GM19193 (cell line): ENCODE data around the gene MAGEA3.
"Not testable (repeated sequence)": the region's sequence is repeated elsewhere in the genome, so short reads cannot be mapped to it uniquely, and the experiment has no call there.

Experiments
- POLR2A ChIP-seq: IDR thresholded peaks from 4 replicates; pipeline ENCODE4 v1.6.1; 2011; ENCODE audit not compliant: insufficient read depth, insufficient read length; ENCODE audit errors: extremely low read depth

MAGEA3 gene, protein sequence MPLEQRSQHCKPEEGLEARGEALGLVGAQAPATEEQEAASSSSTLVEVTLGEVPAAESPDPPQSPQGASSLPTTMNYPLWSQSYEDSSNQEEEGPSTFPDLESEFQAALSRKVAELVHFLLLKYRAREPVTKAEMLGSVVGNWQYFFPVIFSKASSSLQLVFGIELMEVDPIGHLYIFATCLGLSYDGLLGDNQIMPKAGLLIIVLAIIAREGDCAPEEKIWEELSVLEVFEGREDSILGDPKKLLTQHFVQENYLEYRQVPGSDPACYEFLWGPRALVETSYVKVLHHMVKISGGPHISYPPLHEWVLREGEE

DNA sequence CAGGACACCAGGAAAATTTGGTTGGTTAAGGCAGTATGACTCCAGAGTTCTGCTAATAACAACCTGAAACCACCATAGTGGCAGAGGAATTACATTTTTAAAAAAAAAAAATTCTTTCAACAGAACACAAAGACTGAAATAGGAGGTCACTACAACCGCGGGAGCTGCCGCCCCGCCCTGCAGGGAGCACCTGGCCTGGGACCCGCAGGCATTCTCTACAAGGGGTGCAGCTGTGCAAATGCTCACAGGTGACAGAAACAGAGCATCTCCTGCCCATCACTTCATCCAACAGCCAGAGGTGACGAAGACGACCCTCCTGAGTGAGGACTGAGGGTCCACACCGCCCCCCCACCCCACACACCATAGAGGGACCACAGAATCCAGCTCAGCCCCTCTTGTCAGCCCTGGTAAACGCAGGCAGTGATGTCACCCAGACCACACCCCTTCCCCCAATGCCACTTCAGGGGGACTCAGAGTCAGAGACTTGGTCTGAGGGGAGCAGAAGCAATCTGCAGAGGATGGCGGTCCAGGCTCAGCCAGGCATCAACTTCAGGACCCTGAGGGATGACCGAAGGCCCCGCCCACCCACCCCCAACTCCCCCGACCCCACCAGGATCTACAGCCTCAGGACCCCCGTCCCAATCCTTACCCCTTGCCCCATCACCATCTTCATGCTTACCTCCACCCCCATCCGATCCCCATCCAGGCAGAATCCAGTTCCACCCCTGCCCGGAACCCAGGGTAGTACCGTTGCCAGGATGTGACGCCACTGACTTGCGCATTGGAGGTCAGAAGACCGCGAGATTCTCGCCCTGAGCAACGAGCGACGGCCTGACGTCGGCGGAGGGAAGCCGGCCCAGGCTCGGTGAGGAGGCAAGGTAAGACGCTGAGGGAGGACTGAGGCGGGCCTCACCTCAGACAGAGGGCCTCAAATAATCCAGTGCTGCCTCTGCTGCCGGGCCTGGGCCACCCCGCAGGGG is at the start of gene MAGEA3:
MAGEA3 (plus strand) TSS at position 843 of the 980 bp plus-strand sequence. CDS start 2,039 bp downstream, outside the sequence.
- not testable (repeated sequence) for TF ChIP-seq POLR2A

DNA sequence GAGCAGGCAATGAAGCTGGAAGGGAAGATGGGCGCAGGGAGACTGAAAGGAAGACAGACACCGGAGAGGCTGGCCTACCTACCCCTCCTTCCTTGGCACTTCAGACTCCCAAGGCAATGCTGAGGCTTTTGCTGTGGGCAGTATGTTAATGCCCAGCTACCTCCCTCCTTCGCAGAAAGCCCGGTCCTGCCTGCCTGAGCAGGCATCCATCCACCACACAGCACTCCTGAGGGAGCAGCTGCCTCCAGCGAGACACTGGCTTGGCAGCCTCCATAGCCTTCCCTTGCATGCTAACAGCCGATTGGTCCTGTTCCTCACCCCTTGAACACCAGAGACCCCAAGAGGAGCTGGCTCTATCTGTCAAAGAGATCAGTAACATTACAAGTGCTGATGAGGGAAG is 46.5 kb upstream of the MAGEA3 start:
- no peak for TF ChIP-seq POLR2A

DNA sequence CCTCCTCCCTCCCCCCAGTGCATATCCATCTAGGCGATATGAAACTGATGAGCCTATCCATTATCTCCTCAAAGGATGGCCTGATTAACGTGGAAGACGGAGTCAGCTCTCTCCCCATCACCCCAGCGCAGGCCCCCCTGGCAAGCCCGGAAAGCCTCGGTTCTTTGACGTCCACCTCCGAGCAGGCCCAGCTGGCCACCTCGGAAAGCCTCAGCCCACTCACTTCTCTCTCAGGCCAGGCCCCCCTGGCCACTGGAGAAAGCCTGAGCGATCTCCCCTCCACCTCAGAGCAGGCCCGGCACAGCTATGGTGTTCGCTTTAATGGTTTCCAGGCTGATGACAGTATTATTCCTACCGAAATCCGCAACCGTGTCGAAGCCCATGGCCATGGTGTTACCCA is 46.1 kb upstream of the MAGEA3 start:
- no peak for TF ChIP-seq POLR2A

DNA sequence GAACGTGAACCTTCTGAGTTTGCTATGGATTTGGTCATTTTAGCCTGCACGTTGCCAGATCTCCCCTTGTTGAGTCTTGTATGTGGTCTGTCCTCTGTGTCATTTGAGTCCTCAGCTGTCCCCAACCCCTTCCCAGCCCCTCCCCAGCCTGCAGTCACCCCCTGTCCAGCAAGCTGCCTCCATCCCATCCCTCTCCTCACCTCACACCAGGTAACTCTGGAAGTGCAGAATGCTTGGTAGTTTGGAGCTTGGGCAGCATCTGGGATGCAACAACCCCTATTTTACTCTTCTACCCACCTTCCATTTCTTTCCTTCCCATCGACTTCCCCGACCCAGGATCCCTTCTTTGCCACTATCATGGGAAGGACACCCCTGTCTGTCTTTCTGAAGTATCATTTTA is 42.5 kb upstream of the MAGEA3 start:
- no peak for TF ChIP-seq POLR2A

DNA sequence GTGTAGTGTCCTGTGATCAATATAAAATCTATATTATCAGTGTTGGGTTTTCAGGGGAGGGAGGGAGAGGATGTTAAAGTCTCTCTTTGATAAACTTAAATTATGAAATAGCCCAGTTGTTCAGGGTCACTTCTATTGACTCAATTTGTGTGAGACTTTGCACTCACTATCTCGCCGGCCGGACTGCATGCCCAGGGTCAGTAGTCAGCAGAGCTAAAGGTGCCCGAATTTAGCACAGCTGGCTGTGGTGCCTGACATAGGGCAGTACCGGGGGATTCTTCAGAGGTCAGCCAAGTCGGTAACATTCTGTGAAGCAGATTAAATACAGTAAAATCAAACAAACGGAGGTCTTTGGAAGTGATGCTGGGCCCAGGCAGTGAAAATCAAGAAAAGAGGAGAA is 41.7 kb upstream of the MAGEA3 start:
- TF ChIP-seq POLR2A = no peak

DNA sequence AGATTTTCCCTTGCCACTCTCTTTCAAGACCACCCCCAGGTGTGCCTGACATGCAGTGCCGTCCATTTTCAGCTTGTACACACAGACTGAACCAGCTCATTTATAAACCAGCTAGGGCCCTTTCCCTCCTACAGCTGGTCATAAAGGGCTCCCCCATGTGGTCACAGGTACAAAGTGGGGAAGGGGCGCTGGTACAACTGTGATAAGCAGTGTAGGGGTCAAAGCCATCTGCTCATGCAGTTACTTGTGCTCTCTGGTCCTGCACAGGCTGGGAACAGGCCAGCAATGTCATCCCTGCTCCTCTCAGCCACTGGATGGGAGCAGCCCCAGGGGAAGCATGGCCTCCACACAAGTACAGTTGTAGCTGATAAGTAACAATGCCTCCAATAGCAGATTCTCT is 40.3 kb upstream of the MAGEA3 start:
- no peak for TF ChIP-seq POLR2A

DNA sequence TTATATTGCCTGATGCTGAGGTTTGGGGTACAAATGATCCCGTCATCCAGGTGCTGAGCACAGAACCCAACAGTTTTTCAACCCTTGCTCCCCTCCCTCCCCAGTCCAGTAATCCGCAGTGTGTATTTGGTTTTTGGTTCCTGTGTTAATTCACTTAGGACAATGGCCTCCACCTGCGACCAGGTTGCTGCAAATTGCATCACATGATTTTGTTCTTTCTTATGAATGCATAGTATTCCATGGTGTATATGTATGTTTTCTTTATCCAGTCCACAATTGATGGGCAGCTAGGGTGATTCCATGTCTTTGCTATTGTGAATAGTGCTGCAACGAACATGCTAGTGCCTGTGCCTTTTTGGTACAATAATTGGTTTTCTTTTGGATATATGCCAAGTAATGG is 35.5 kb upstream of the MAGEA3 start:
- TF ChIP-seq POLR2A = no peak

DNA sequence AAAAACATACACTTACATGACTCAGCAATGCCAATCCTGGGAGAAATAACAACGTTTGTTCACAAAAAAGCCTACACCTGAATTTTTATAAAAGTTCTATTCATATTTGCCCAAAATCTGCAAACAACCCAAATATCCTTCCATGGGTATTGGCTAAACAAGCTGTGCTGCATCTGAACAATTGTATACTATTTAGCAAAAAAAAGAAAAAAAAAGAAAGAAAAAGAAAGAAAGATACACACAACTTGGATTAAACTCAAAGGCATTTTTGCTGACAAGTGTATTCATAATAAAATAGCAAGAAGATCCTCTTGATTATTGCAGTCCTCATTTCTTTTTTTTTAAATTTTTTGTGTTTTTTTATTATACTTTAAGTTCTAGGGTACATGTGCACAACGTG is 24.5 kb upstream of the MAGEA3 start:
- no peak for TF ChIP-seq POLR2A

DNA sequence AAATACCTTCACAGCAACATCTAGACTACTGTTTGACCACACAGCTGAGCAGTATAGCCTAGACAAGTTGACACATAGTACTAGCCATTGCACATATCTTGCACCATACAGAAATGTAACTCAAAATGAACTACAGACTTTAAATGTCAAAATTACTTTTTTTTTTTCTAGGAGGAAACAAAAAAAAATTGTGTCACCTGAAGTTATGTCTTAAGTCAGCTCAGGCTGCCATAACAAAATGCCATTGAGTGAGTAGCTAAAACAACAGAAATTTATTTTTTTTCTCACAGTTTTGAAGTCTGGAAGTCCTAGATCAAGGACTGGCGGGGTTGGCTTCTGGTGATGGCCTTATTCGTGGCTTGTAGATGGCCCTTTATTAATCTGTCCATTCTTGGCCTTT is 10.6 kb downstream of the MAGEA3 start, which contains the start of gene CSAG2:
CSAG2 (minus strand) TSS at position 101 of the 400 bp plus-strand sequence. CDS start 161 bp downstream, outside the sequence.
- not testable (repeated sequence) for TF ChIP-seq POLR2A

DNA sequence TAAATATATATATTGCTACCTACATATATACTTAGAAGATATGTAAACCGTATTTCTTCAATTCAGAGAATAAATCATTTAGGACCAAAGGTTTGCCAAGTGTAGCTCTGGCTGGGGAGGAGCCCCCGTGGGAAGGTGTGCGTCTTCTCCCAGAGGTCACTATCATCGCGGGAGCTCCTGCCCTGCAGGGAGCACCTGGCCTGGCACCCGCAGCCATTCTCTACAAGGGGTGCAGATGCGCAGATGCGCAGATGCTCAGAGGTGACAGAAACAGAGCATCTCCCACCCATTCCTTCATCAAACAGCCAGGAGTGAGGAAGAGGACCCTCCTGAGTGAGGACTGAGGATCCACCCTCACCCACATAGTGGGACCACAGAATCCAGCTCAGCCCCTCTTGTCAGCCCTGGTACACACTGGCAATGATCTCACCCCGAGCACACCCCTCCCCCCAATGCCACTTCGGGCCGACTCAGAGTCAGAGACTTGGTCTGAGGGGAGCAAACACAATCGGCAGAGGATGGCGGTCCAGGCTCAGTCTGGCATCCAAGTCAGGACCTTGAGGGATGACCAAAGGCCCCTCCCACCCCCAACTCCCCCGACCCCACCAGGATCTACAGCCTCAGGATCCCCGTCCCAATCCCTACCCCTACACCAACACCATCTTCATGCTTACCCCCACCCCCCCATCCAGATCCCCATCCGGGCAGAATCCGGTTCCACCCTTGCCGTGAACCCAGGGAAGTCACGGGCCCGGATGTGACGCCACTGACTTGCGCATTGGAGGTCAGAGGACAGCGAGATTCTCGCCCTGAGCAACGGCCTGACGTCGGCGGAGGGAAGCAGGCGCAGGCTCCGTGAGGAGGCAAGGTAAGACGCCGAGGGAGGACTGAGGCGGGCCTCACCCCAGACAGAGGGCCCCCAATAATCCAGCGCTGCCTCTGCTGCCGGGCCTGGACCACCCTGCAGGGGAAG is 15.5 kb downstream of the MAGEA3 start, which contains the start of gene MAGEA2B:
MAGEA2B (plus strand) TSS at position 814 of the 973 bp plus-strand sequence. CDS start 2,479 bp downstream, outside the sequence.
- not testable (repeated sequence) for TF ChIP-seq POLR2A

DNA sequence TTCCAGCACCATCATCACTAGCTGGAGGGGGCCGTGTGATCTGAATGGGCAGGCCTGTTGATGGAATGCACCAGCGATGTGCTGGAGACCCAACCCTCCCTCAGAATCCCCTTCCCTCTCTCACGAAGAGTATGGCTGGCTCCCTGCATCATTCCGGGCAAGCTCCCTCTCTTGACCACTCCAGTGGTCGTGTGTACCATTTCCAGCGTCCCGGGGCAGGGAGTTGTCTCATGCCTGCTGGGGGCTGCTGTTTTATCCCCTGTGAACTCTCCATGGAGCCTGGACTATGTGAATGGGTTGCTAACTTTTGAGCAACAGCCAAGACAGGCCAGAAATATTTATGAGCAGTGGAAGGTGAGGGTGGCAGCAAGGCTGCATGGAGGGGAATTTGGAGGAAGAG is 26.8 kb downstream of the MAGEA3 start:
- no peak for TF ChIP-seq POLR2A

DNA sequence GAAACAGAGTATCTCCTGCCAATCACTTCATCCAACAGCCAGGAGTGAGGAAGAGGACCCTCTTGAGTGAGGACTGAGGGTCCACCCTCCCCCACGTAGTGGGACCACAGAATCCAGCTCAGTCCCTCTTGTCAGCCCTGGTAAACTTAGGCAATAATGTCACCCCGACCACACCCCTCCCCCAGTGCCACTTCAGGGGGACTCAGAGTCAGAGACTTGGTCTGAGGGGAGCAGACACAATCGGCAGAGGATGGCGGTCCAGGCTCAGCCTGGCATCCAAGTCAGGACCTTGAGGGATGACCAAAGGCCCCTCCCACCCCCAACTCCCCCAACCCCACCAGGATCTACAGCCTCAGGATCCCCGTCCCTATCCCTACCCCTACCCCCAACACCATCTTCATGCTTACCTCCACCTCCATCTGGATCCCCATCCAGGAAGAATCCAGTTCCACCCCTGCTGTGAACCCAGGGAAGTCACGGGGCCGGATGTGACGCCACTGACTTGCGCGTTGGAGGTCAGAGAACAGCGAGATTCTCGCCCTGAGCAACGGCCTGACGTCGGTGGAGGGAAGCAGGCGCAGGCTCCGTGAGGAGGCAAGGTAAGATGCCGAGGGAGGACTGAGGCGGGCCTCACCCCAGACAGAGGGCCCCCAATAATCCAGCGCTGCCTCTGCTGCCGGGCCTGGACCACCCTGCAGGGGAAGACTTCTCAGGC is 34.8 kb downstream of the MAGEA3 start, which contains the start of the genes CSAG1 and MAGEA12:
CSAG1 (minus strand) TSS at position 461 of the 715 bp plus-strand sequence. CDS start 1,261 bp downstream, outside the sequence.
MAGEA12 (plus strand) TSS at position 497 of the 715 bp plus-strand sequence. CDS start 2,405 bp downstream, outside the sequence.
- no peak for TF ChIP-seq POLR2A

DNA sequence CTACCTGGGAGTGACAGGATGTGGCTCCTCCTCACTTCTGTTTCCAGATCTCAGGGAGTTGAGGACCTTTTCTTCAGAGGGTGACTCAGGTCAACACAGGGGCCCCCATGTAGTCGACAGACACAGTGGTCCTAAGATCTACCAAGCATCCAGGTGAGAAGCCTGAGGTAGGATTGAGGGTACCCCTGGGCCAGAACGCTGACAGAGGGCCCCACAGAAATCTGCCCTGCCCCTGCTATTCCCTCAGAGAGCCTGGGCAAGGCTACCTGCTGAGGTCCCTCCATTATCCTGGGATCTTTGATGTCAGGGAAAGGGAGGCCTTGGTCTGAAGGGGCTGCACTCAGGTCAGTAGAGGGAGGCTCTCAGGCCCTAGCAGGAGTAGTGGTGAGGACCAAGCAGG is 36.5 kb downstream of the MAGEA3 start:
- no peak for TF ChIP-seq POLR2A
